Vagina (tissue), 2 donors: Measurements from ENCODE around the gene C10orf105.

Experiments
- CTCF ChIP-seq, 3 experiments: fragments of 450-650 bp in 2 of 3; fragments of 200-600 bp in 1 of 3; sonication (generic) in 1 of 3; IDR thresholded peaks; one replicate each; pipeline ENCODE4 v1.5.1; 2017 to 2019; ENCODE audit warnings: antibody characterized with exemption in 3 of 3, mild to moderate bottlenecking in 2 of 3, moderate library complexity in 2 of 3
- POLR2A ChIP-seq, 2 donors: fragments of 450-650 bp; IDR thresholded peaks; one replicate each; pipeline ENCODE4 v1.6.1; 2017; ENCODE audit warnings: antibody characterized with exemption in 2 of 2, mild to moderate bottlenecking in 2 of 2, moderate library complexity in 2 of 2

GRCh38 chr10:71692598-71693306, 26.8 kb downstream of the C10orf105 start:
- TF ChIP-seq CTCF (IDR thresholded peaks at IDR 0.05) = no peak
- no peak for TF ChIP-seq POLR2A (IDR thresholded peaks at IDR 0.05)
